GM23338 (cell line): Measurements from ENCODE around the gene TPP2.

ENCODE experiments used
- CREB1 ChIP-seq: fragments of 250-450 bp; sonication (Bioruptor Pico); IDR thresholded peaks from 2 replicates; pipeline ENCODE4 v1.5.0; 2020; ENCODE audit warnings: low read depth, mild to moderate bottlenecking, moderate library complexity
- CTCF ChIP-seq, 2 experiments: fragments of 200-600 bp in 1 of 2; sonication (generic) in 1 of 2; conservative IDR thresholded peaks; 2 replicates each; pipeline versions ENCODE4 v1.5.1 to v1.6.1; 2016 to 2017; ENCODE audit warnings: antibody characterized with exemption in 2 of 2, low read depth in 2 of 2, mild to moderate bottlenecking in 2 of 2, moderate library complexity in 1 of 2
- EZH2 ChIP-seq: fragments of 200-600 bp; sonication (generic); IDR thresholded peaks from one replicate; pipeline ENCODE4 v1.8.0; 2017; ENCODE audit warnings: antibody characterized with exemption, mild to moderate bottlenecking, low read depth; ENCODE audit not compliant: unreplicated experiment
- EZH2phosphoT487 ChIP-seq: fragments of 200-600 bp; sonication (generic); IDR thresholded peaks from one replicate; pipeline ENCODE4 v1.8.1; 2018; ENCODE audit warnings: antibody characterized with exemption; ENCODE audit not compliant: unreplicated experiment
- JUNB ChIP-seq: IDR thresholded peaks from one replicate; pipeline ENCODE4 v1.6.1; 2016; ENCODE audit warnings: antibody characterized with exemption; ENCODE audit not compliant: unreplicated experiment
- NANOG ChIP-seq: IDR thresholded peaks from 2 replicates; pipeline ENCODE4 v1.6.1; 2016; ENCODE audit warnings: antibody characterized with exemption, borderline replicate concordance
- POLR2AphosphoS5 ChIP-seq: IDR thresholded peaks from 2 replicates; pipeline ENCODE4 v1.6.1; 2016; ENCODE audit warnings: antibody characterized with exemption, low read depth
- REST ChIP-seq: IDR thresholded peaks from one replicate; pipeline ENCODE4 v1.6.1; 2018; ENCODE audit warnings: antibody characterized with exemption; ENCODE audit not compliant: unreplicated experiment
- ZNF114 ChIP-seq: fragments of 250-450 bp; sonication (Bioruptor Pico); IDR thresholded peaks from 2 replicates; pipeline ENCODE4 v1.5.0; 2020; ENCODE audit warnings: mild to moderate bottlenecking, moderate library complexity
- ZNF331 ChIP-seq: fragments of 250-450 bp; sonication (Bioruptor Pico); IDR thresholded peaks from 2 replicates; pipeline ENCODE4 v1.5.0; 2020; ENCODE audit warnings: low read depth, mild to moderate bottlenecking, moderate library complexity
- ZNF462 ChIP-seq: fragments of 250-450 bp; sonication (Bioruptor Pico); IDR thresholded peaks from 2 replicates; pipeline ENCODE4 v1.5.0; 2020; ENCODE audit warnings: mild to moderate bottlenecking, moderate library complexity

- no peak for TF ChIP-seq POLR2AphosphoS5
- TF ChIP-seq ZNF114 (CRISPR knock-in tag) = no peak
- no peak for TF ChIP-seq EZH2
- no peak for TF ChIP-seq CTCF (conservative IDR thresholded peaks at IDR 0.05; ENCODE audit: low read depth in 2 of 2)
- no peak for TF ChIP-seq EZH2phosphoT487
- no peak for TF ChIP-seq REST
- TF ChIP-seq NANOG = no peak
- no peak for TF ChIP-seq CREB1 (CRISPR knock-in tag)
- no peak for TF ChIP-seq JUNB
- no peak for TF ChIP-seq ZNF462
- TF ChIP-seq ZNF331 = no peak
Observed at GRCh38 chr13:102642029-102642428, 45.2 kb downstream of the TPP2 start.
